ENCODE measurements around the gene ACSM5. TPM values are rescaled to one million over a fixed set of nuclear protein-coding genes. Genes with fewer than 3 reads are reported as not detected.
"Not testable (repeated sequence)": the region's sequence is repeated elsewhere in the genome, so short reads cannot be mapped to it uniquely, and the experiment has no call there.

The ACSM5 gene
- polyA plus RNA-seq, 1 donor: 0.66 TPM

GRCh38 chr16:20453633-20454032, 44.3 kb downstream of the ACSM5 start:
- DNase-seq: not testable (repeated sequence)

- DNase-seq: not testable (repeated sequence)
Measured at GRCh38 chr16:20459227-20459626, 49.9 kb downstream of the ACSM5 start.

- DNase-seq: not testable (repeated sequence)
Measured at GRCh38 chr16:20460313-20460712, 51.0 kb downstream of the ACSM5 start.

GRCh38 chr16:20468954-20469353, 59.6 kb downstream of the ACSM5 start:
- DNase-seq: not testable (repeated sequence)

- not testable (repeated sequence) for DNase-seq
Measured at GRCh38 chr16:20469930-20470329, 60.6 kb downstream of the ACSM5 start.

- not testable (repeated sequence) for DNase-seq
Measured at GRCh38 chr16:20470732-20471131, 61.4 kb downstream of the ACSM5 start.

- not testable (repeated sequence) for DNase-seq
Measured at GRCh38 chr16:20477188-20477744, 67.9 kb downstream of the ACSM5 start.

GRCh38 chr16:20483989-20484388, 74.7 kb downstream of the ACSM5 start:
- DNase-seq: not testable (repeated sequence)

- no peak for DNase-seq
Measured at GRCh38 chr16:20484726-20485125, 75.4 kb downstream of the ACSM5 start.

- DNase-seq: no peak
Measured at GRCh38 chr16:20485408-20485807, 76.1 kb downstream of the ACSM5 start.

Other genes with a start within 250 kb of the ACSM5 start
- not detected for gene GP2, start 82.0 kb upstream of the ACSM5 start, polyA plus RNA-seq (ENCODE audit: insufficient read length)
- gene UMOD, start 56.8 kb upstream of the ACSM5 start, polyA plus RNA-seq (ENCODE audit: insufficient read length): not detected
- not detected for gene PDILT, start 4.8 kb upstream of the ACSM5 start, polyA plus RNA-seq (ENCODE audit: insufficient read length)
- 0.34 TPM for gene ACSM2A, start 42.0 kb downstream of the ACSM5 start, polyA plus RNA-seq (ENCODE audit: insufficient read length)
- gene ACSM2B, start 166.8 kb downstream of the ACSM5 start, polyA plus RNA-seq (ENCODE audit: insufficient read length): 0.41 TPM

Measured in hindlimb muscle (tissue), 1 donor.